GM18520 (cell line): Measurements from ENCODE around the gene ARL15.
"Not testable (repeated sequence)": the region's sequence is repeated elsewhere in the genome, so short reads cannot be mapped to it uniquely, and the experiment has no call there.

Source experiments
- ATAC-seq: cut with Tn5 transposase; IDR thresholded peaks from one replicate; pipeline ENCODE4 v1.9.1; 2021; ENCODE audit not compliant: unreplicated experiment

ARL15 gene

DNA sequence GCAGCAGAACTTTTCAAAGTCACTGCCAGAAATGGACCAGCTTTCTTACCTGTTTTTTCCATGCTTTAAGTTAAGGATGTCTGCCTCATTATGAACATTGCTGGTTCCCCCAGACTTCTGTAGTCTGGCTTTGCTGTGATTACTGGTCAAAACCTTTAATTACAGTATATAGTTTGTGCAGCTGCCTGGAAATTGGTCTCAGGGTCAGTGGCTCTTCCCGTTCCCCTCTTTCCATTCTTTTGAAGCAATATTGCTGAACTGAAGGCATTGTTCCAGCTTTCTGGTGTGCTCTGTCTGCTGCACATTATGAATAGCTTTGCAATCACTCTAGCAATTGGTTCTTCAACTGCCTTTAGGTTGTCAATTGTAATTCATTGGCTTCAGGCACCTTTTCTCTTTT lies 206.5 kb downstream of the ARL15 start:
- ATAC-seq = no peak

DNA sequence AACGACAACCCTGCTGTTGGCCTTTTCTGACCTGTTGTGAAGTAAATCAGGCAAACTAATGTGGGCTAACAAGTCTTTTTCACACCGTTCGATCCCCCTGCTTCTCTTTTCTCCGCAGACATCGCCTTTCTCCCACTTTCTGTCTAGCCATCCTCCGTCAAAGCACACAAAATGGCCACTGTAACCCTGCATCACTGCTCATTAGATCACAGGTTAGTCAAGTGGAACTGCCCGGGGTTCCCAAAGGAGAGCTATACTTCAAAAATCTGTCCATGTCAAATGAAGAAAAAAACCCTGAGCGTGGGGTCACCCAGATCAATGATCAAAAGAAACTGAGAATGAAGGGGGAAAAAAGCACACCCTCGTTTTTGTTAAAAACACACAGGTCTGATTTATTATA lies 212.1 kb downstream of the ARL15 start:
- ATAC-seq = no peak

DNA sequence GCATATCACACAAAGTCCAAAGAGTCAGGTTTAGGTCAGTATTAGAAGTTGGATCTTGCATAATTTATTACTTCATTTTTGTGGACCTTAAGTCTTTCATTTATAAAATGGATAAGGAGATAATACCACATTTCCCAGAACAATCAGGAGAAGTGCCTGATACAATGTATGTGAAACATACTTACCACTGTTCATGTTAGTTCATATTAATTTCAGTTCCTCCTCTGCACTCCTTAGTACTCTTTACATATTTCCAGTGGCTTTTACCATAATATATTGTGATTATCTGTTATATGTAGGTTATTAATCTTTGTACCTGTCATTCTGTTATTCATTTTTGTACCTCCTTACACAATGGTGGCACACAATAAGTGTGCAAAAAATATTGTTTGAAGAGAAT lies 214.4 kb downstream of the ARL15 start:
- ATAC-seq = no peak

DNA sequence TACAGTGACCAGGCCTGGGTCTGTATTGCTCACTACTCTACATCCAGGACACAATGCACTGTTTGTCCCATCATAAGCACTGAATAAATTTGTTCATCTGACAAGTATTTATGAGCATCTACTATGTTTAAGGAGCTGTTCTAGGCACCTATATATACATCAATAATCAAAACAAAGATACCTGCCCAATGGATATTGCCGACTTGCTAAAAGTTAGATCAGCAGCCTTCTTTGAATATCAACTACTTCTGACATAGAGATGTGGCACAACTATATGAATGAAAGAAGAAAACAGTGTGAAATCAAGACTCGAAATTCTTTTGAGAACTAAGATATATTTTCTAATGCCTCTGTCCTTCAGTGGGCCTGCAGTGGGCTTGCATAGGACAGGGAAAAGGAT lies 215.7 kb downstream of the ARL15 start:
- no peak for ATAC-seq

DNA sequence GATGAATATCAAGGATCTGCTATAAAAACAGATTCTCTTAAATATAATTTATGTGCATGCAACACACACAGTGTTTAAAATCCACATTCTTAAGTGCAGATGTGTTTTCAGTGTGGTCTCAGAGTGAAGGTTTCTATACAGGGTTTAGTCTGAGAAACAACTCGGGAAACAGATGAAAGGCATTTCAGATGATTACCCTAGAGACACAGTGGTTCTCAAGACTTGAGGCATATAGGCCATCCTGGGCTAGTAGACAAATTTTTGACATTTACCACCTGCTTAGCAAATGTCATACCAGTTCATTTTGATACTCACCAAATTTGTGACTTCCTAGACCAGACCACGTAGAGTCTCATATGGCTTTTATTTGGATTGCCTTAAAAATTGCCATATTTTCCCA lies 216.5 kb downstream of the ARL15 start:
- no peak for ATAC-seq

DNA sequence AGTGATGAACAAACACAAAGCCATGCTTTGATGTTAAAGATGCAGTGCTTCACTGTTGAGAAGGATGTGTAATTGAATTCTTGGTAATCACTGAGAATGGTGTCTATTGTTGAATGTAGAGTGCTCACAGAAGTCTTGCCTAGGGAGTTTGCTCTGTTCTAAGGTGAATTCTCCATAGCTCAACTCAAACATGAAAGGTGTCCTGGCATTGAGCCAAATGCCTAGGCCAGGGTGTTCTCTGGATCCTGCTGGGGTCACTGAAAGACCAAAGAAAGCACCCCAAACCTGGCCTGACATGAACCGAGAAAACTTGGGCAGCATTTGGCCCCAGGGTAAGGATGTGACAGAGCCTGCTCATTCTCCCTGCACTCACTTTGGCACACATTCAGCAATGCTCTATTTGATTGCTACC lies 217.3 kb downstream of the ARL15 start:
- no peak for ATAC-seq

DNA sequence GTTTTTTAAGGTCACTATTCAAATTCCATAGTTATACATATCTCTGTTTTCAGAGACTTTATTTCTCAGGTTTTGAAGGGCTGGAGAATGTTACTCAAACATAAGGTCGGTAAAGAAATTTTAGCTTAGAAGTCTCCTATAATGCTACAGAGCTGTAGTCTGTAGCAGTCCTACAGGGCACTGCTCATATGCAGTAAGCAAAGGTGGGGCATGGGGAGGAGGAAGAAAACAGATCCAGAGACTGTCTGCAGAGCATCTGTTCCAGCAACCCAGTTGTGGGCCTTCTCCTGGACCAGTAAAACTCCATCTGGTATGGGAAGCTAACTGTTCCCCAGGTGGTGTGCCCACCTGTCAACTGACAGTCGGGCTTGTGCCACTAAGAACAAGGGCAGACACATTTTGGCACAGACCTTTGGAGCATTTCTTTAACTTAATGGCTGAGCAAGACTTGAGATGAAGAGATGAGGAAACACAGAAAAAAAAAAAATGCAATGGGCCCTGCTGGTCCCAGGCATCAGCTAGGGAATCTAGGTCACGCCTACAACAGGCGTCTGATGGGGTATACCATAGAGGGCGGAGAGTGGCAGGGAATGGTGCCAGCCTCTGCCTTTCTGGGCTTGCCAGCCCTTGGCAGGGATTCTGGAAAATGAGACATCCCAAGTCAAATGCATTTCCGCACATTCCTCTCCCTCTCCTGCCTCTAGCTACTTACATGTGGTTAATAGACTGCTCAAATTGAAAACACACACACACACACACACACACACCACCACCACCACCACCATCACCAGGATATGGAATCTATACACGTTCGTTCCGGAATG lies 218.9 kb downstream of the ARL15 start:
- ATAC-seq = no peak

DNA sequence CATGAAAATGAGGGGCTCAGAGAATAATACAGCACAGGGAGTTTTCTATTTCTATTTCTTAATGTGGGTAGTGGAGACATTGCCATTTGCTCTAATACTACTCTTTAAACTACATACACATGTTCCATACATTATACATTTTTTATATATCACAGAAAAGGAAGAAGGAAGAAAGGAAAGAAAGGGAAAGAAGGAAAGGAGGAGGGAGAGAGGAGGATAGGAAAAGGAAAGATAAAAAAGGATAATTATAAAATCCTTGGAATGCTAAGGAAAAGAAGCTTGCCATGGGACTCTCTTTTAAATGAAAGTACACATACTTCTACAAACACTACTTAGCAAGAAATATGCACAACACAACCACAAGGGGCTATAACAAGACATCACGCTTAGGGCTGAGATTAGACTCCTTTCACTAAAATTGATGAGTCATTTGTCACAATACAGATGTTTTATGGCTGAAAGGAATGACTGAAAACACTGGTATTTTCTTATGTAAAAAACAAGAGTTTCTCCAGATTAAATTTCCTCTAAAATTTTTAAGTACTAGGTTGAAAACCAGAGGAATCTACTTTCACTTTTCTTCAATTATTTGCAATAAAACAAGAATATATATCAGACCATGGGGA lies 219.8 kb downstream of the ARL15 start:
- ATAC-seq = no peak

DNA sequence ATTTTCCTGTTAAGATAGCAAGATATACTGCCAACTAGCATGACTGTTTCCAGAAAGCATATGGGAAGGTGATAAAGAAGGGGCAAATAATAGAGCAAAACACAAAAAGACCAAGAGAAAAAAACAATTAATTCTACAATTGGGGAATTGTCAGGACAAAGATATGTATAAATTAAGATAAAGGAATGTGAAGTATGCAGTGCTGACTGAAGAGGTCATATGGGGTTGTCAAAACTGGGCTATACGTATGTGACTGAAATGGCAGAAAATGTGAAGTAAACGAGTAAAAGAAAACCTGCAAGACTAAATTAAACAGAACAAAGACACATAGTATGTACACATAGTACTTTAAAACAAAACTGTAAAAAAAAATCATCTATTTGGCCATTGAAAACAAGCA lies 222.3 kb downstream of the ARL15 start:
- ATAC-seq = no peak

DNA sequence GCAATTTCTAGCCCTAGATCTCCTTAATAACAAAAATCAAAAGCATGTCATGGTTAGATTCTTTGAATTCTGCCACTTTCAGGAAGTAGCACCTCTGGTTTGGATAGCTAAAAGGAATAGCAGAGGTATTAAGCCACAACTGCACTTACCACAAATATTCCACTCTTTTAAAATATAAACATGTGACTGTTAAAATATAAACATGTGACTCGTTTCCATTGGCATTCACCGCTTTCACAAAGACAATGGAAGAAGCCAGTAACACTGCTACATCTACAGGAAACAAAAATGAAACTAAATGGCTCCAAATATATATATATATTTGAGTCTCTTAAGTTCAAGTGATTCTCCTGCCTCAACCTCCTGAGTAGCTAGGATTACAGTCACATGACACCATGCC lies 222.9 kb downstream of the ARL15 start:
- ATAC-seq = no peak

DNA sequence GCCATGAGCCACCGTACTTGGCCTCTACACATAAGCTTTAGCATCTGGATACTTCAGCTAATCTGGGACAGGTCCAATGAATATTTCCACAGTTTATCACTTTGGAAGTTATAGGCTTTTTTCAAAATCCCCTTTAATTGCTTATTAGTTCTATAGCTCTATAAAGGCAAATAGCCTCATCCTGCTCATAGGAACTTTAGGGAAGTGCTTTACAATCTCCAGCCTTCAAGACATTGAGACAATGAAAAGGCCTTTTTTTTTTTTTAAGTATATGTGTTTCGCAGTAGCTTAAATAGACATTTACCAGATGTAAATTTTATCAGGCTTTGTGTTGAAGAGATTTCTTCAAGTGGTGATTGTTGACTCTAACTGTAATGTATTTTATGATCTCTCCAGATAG lies 224.2 kb downstream of the ARL15 start:
- ATAC-seq = no peak

DNA sequence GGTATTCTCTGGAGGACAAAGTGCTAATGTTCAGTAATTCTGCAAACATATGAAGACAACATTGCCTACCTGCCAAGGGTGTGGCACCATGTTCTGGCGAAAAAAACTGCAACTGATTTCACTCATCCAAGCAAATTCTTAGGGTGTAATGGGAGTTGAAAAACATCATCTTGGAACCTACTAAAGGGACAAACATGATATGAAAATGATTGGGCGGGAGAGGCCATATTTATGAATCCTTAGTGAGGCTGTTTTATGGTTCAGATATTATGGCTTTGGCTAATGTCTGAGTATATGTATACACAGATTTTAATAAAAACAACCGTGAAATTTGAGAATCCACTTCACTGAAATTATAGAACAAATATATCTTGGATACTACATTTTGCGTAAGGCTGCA lies 225.7 kb downstream of the ARL15 start:
- no peak for ATAC-seq

DNA sequence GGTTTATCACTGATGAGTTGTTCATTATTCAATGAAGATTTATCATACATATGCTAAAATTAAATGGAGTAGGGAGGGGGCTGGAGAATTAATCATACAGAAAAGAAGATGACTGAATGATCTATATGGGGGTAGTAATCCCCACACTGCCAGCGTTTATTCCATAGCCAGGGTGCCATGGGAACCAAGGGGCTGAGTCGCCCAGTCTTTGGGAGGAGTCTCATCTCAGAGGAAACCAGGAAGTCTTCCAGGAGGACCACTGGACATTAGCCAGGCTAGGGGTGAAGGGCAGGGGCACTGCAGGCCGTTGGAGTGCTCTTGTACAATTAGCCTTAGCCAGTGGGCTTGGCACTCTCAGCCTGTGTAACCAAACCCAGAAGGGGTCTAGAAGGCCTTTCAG lies 226.5 kb downstream of the ARL15 start:
- no peak for ATAC-seq

DNA sequence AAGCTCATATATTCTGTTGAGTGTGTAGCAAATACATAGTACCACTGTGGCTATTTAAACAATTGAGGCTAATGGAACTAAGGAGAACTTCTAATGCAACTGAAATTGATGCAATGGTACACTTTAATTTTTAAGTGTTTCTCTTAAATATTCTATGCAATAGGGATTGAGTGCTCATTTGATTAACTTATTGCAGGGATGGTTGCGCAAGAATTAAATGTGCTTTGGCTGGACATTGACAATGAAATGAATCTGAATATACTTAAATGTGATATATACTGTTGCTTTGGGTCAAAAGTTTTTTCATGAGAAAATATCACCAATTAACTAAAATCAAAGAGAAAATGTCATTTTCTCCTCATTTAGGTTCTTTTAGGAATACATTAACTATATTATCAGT lies 227.1 kb downstream of the ARL15 start:
- no peak for ATAC-seq

DNA sequence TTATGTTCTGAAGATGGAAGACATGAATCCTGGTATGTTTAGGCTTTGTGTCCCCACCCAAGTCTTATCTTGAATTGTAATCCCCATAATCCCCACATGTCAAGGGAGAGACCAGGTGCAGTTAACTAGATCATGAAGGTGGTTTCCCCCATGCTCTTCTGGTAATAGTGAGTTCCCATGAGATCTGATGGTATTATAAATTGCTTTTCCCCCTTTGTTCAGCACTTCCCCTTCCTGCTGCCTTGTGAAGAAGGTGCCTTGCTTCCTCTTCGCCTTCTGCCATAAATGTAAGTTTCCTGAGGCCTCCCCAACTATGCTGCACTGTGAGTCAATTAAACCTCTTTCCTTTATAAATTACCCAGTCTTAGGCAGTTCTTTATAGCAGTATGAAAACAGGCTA lies 229.0 kb downstream of the ARL15 start:
- ATAC-seq = no peak

DNA sequence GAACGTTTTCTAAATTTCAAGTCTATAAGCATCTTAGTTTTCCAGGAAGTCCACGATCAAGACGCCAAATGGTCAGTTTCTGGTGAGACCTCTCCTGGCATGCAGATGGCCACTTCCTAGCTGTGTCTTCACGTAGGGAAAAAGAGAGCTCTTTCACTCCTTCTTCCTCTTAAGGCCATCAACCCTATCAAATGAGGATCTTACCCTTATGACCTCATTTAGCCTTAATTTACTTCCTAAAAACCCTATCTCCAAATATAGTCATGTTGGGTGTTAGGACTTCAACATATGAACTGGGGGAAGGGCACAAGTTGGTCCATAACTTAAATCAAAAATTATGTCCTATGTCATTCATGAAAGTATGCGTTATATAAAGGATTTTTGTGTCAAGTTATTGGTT lies 229.5 kb downstream of the ARL15 start:
- ATAC-seq = no peak

DNA sequence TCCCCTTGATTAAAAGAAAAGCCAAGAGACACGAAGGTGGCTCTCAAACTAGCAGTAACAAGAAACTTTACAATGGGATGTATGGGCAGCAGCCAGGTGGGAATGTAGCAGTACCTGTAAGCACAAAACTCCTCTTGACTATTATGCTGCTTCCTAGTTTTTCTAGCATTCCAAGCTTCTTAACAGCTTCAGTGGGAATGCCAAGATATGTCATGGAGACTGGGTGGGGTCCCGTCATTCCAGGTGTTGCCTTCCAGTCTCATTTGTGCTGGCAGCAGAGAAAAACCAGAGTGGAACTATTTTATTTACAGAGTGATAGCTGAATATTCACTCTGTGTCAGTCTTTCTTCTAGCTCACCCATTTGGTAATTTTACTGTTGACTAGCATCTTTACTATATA lies 236.6 kb downstream of the ARL15 start:
- ATAC-seq = no peak

DNA sequence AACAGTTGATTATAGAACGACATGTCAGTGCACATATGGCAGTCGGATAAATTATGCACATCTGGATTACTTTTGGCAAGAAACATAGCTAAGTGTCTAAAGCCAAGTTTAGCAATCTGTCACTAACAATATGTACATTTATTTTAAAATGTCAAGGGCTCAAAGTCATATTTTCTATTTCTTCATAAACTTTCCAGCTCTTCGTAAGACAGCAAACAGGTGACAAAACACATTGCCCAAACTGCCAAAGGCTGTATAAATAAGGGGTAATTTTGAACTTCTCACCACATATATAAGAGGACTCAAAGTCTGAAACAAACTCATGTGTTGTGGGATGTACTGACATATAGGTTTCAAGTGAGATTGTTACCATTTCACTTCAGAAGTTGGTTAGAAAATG lies 237.2 kb downstream of the ARL15 start:
- ATAC-seq = no peak

DNA sequence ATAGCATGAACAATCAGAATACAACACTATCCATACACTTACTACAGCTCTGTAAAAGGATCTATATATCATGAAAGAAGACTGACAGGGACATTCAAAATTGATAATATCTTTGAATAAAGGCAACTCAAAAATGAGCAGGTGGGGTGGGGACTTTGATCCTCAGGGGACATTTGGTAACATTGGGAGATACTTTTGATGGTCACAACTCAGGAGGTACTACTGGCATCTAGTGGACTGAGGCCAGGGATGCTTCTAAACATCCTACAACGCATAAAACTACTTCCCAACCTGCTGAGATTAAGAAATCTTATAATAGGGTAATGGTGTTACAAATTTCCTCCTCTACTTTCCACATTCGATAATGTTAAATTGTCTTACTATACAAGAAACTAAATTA lies 243.9 kb downstream of the ARL15 start:
- ATAC-seq = no peak

DNA sequence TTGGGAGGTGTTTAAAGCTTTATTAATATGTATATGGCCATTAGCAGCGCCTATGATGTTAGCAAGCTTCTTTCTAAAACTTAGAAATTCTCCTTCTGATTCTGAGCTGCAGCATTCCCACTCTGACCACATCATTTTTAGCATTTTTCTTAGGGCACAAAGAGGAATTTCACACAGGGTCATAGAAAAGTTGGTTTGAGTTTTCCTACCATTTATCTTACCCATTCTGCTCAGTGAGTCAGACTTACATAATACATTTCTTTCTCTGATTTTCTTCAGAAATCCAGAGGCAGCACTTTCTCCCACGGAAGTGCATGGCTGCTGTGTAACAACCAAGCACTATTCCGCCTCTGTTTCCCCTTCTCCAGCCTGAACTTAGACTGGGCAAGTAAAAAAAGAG lies 246.6 kb downstream of the ARL15 start:
- no peak for ATAC-seq

DNA sequence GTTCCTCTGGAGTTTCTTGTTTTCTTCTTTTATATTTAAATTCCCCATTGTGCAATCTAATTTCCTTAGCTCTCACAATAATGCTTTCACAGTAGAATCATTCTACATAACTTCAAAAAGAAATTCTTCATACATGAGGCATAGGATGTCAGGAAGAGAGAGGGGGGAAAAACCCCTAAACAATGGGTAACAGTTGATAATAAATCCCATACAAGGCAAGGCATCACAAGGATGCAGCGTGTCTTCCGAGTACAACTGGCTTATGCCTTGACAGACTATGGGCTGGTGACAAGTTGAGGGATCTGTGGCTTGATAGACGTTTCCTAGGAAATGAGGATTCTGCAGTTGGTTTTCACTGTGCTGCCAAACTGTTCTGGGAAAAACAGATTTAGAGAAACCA lies 247.4 kb downstream of the ARL15 start:
- no peak for ATAC-seq

DNA sequence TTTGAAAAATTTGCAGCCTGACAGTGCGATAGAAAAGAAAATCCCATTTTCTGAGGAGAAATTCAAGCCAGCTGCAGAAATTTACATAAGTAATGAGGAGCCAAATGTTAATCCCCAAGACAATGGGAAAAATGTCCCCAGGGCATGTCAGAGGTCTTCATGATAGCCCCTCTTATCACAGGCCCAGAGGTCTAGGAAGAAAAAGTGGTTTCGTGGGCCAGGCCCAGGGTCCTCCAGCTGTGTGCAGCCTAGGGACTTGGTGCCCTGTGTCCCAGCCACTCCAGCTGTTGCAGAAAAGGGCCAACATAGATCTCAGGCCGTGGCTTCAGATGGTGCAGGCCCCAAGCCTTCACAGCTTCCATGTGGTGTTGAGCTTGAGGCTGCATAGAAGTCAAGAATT lies 249.5 kb downstream of the ARL15 start:
- not testable (repeated sequence) for ATAC-seq

DNA sequence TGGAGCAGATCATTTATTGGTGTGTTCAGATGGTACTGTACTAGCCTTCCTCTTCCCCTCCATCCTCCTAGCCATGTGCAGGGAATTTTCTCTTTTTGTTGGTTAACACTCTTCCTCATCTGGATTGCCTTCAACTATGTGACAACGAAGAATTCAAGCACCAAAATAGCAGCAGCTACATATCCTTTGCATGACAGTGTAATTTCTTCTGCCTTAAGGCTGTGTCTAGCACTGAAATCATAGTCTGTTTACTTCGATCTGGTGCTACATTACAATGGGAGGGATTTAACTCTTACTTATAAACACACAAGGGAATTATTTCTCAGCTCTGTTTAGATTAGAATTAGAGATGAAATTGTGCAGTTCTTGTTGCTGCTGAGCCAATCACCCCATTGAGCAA lies 260.4 kb downstream of the ARL15 start:
- ATAC-seq = no peak
